ENCODE data around the gene PPM1N.
"Not testable (repeated sequence)": the region's sequence is repeated elsewhere in the genome, so short reads cannot be mapped to it uniquely, and the experiment has no call there.

The PPM1N gene

DNA sequence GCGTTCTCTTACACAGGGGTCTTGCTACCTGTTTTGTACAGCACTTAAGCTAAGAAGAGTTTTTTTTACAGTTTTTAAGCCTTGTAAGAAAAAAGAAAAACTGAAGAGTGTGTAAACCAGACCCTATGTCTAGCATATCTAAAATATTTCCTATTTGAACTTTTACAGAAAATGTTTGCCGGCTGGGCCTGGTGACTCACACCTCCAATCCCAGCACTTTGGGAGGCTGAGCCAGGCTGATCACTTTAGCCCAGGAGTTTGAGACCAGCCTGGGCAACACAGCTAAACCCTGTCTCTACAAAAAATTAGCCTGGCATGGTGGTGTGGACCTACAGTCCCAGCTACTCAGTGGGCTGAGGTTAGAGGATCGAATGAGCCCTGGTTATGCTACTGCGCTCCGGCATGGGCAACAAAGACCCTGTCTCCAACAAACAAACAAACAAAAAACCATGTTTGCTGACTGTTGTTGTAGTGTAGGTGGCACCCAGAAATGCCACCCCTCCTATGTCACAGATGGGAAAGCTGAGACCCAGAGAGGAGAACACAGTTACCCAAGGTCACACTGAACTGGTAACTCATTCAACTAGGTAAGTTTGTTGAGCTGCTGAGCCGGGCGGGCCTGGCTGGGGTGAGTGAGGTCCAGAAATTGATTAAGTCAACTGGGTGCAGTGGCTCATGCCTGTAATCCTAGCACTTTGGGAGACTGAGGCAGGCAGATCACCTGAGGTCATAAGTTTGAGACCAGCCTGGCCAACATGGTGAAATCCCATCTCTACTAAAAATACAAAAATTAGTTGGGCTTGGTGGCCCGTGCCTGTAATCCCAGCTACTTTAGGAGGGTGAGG, 7.1 kb downstream of the PPM1N start:
- Histone ChIP-seq H3K27ac (ENCODE audit: low read depth, low read length, severe bottlenecking) (no peak overlapping the region), H3K4me3 (ENCODE audit: extremely low read depth, insufficient read depth, low read length, poor library complexity, severe bottlenecking) (no peak overlapping the region), H3K4me1 (ENCODE audit: control insufficient read depth, insufficient read depth, low read length, poor library complexity, severe bottlenecking) (peaks cover 12% of the 10 kb centered on the region), H3K36me3 (ENCODE audit: control insufficient read depth, insufficient read depth, low read length) (peaks cover 10% of the 10 kb centered on the region), H3K9me3 (ENCODE audit: control insufficient read depth, low read length) (no peaks in the 10 kb centered on the region)
- 91 to 93% methylated on average over 3 to 6 of the region's 8 CpGs for WGBS, 2 experiments (ENCODE audit: insufficient coverage in 2 of 2)

GRCh38 chr19:45505996-45506245, 7.7 kb downstream of the PPM1N start:
- H3K27ac ChIP-seq (ENCODE audit: low read depth, low read length, severe bottlenecking): peak overlapping the region; percentile 75

GRCh38 chr19:45506246-45506988, 8.2 kb downstream of the PPM1N start:
- peaks cover 20% of the 10 kb centered on the region for H3K36me3 ChIP-seq (ENCODE audit: control insufficient read depth, insufficient read depth, low read length)

More at GRCh38 chr19:45505996-45506245, 7.7 kb downstream of the PPM1N start:
- peak overlapping the region; percentile 98 for H3K4me3 ChIP-seq (ENCODE audit: extremely low read depth, insufficient read depth, low read length, poor library complexity, severe bottlenecking)
- H3K9me3 ChIP-seq (ENCODE audit: control insufficient read depth, low read length): no peaks in the 10 kb centered on the region
- peaks cover 12% of the 10 kb centered on the region for H3K4me1 ChIP-seq (ENCODE audit: control insufficient read depth, insufficient read depth, low read length, poor library complexity, severe bottlenecking)
- H3K36me3 ChIP-seq (ENCODE audit: control insufficient read depth, insufficient read depth, low read length): peaks cover 15% of the 10 kb centered on the region
- no CpG with 5 or more reads among the region's 5 CpGs for WGBS, 2 experiments (ENCODE audit: insufficient coverage in 2 of 2)

GRCh38 chr19:45506989-45507871, 9.0 kb downstream of the PPM1N start, which contains the start of gene VASP:
TSS of gene VASP (plus strand) at chr19:45507479. CDS start at chr19:45507772, 293 bp downstream.
- peak within 1 kb of the TSS; percentile 84 for H3K27ac ChIP-seq (ENCODE audit: low read depth, low read length, severe bottlenecking)
- WGBS, 2 experiments (ENCODE audit: insufficient coverage in 2 of 2): 0% methylated on average over 27 to 44 of the region's 65 CpGs

More at GRCh38 chr19:45506246-45506988, 8.2 kb downstream of the PPM1N start:
- Histone ChIP-seq H3K4me3 (ENCODE audit: extremely low read depth, insufficient read depth, low read length, poor library complexity, severe bottlenecking) (peak overlapping the region; percentile 98), H3K4me1 (ENCODE audit: control insufficient read depth, insufficient read depth, low read length, poor library complexity, severe bottlenecking) (peaks cover 12% of the 10 kb centered on the region), H3K27ac (ENCODE audit: low read depth, low read length, severe bottlenecking) (peak overlapping the region; percentile 75), H3K9me3 (ENCODE audit: control insufficient read depth, low read length) (no peaks in the 10 kb centered on the region)
- WGBS, 2 experiments (ENCODE audit: insufficient coverage in 2 of 2): 7 to 11% methylated on average over 26 of the region's 47 CpGs

GRCh38 chr19:45507872-45508416, 9.7 kb downstream of the PPM1N start:
- peak overlapping the region; percentile 84 for H3K27ac ChIP-seq (ENCODE audit: low read depth, low read length, severe bottlenecking)
- WGBS, 2 experiments (ENCODE audit: insufficient coverage in 2 of 2): 0% methylated on average over 12 to 16 of the region's 22 CpGs
- peaks cover 12% of the 10 kb centered on the region for H3K4me1 ChIP-seq (ENCODE audit: control insufficient read depth, insufficient read depth, low read length, poor library complexity, severe bottlenecking)
- no peaks in the 10 kb centered on the region for H3K9me3 ChIP-seq (ENCODE audit: control insufficient read depth, low read length)
- peak overlapping the region; percentile 98 for H3K4me3 ChIP-seq (ENCODE audit: extremely low read depth, insufficient read depth, low read length, poor library complexity, severe bottlenecking)
- H3K36me3 ChIP-seq (ENCODE audit: control insufficient read depth, insufficient read depth, low read length): peaks cover 35% of the 10 kb centered on the region

More at GRCh38 chr19:45506989-45507871, 9.0 kb downstream of the PPM1N start, which contains the start of gene VASP:
- peaks cover 12% of the 10 kb centered on the region for H3K4me1 ChIP-seq (ENCODE audit: control insufficient read depth, insufficient read depth, low read length, poor library complexity, severe bottlenecking)
- H3K36me3 ChIP-seq (ENCODE audit: control insufficient read depth, insufficient read depth, low read length): peaks cover 28% of the 10 kb centered on the region
- peak within 1 kb of the TSS; percentile 98 for H3K4me3 ChIP-seq (ENCODE audit: extremely low read depth, insufficient read depth, low read length, poor library complexity, severe bottlenecking)
- no peaks in the 10 kb centered on the region for H3K9me3 ChIP-seq (ENCODE audit: control insufficient read depth, low read length)

DNA sequence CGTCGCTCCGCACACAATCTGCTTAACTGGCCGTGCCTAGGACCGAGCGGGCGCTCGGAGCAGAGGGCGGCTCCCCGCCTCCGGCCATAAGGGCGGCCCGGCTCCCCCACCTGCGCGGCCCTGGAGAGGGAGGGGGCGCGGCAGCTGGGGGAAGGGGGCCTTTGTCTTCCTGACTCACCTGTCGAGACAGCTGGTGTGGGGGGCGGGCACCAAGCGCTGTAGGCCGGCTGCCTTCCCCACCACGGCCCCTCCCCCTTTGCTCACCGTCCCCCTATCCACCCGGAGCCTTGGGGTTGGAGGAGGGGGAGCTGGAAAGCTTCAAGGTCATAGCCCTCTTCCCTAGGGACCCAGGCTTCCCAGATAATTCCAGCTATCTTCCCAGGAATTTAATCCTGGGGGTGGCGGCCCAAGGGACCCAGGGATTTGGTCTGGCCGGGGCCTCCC, 10.2 kb downstream of the PPM1N start:
- Histone ChIP-seq H3K36me3 (ENCODE audit: control insufficient read depth, insufficient read depth, low read length) (peaks cover 36% of the 10 kb centered on the region), H3K9me3 (ENCODE audit: control insufficient read depth, low read length) (no peaks in the 10 kb centered on the region), H3K4me1 (ENCODE audit: control insufficient read depth, insufficient read depth, low read length, poor library complexity, severe bottlenecking) (peaks cover 12% of the 10 kb centered on the region), H3K27ac (ENCODE audit: low read depth, low read length, severe bottlenecking) (peak overlapping the region; percentile 84), H3K4me3 (ENCODE audit: extremely low read depth, insufficient read depth, low read length, poor library complexity, severe bottlenecking) (peak overlapping the region; percentile 98)
- WGBS, 2 experiments (ENCODE audit: insufficient coverage in 2 of 2): 0% methylated on average over 2 of the region's 26 CpGs

DNA sequence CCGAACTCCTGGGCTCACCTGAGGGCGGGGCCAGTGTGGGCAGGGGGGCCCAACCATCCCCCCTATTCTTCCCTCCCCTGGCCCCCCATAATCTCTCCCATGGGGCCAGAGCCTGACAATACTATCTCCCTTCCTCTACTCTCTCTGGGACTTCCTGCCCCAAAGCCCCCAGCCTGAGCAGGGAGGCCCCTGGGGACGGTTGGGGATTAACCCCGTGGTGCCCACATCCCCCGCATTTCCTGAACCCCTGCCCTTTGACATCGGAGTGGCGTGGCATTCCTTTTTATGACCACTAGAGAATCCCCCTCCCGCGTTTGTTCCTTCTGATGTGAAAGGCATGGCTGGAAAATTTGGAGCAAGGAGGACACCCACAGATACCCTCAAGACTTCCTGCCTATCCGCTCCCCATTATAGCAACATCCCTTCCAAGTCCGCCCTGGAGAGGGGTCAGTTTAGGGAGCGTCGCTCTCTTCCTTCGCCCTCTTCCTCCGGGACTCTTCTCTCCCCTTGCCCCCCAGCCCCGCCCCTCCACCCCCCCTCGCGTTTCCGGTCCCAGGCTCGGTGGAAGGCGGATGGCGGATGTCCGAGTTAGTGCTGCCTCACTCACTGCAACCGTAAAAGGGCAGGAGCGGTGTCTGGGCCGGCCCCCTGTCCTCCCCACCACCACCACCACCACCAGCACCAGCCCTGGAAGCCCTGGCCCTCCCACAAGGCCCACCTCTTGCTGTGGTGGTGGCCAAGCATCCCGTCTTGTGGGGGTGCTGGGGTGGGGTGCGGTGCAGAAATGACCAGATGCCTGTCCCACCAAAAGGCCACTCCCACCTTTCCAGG, 10.8 kb downstream of the PPM1N start:
- Histone ChIP-seq H3K4me3 (ENCODE audit: extremely low read depth, insufficient read depth, low read length, poor library complexity, severe bottlenecking) (peak overlapping the region; percentile 98), H3K4me1 (ENCODE audit: control insufficient read depth, insufficient read depth, low read length, poor library complexity, severe bottlenecking) (peaks cover 12% of the 10 kb centered on the region), H3K9me3 (ENCODE audit: control insufficient read depth, low read length) (no peaks in the 10 kb centered on the region), H3K36me3 (ENCODE audit: control insufficient read depth, insufficient read depth, low read length) (peaks cover 42% of the 10 kb centered on the region), H3K27ac (ENCODE audit: low read depth, low read length, severe bottlenecking) (peak overlapping the region; percentile 84)
- 0 to 6% methylated on average over 5 to 6 of the region's 28 CpGs for WGBS, 2 experiments (ENCODE audit: insufficient coverage in 2 of 2)

DNA sequence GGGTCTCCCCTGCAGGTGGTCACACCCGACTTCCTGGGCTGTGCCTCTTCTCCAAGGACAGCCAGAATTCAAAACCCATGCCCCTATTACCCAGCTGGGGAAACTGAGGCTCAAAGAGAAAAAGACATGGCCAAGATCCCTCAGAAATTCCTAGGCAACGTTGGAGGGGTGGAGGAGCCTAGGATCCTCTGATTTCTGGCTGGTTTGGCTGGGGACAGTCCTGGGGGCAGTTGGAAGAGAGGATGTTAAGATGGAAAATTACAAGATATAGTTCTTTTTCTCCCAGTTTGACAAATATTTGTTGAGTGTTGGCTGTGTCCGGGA, 11.4 kb downstream of the PPM1N start:
- peaks cover 16% of the 10 kb centered on the region for H3K4me1 ChIP-seq (ENCODE audit: control insufficient read depth, insufficient read depth, low read length, poor library complexity, severe bottlenecking)
- peaks cover 48% of the 10 kb centered on the region for H3K36me3 ChIP-seq (ENCODE audit: control insufficient read depth, insufficient read depth, low read length)
- peak overlapping the region; percentile 84 for H3K27ac ChIP-seq (ENCODE audit: low read depth, low read length, severe bottlenecking)
- no peaks in the 10 kb centered on the region for H3K9me3 ChIP-seq (ENCODE audit: control insufficient read depth, low read length)
- H3K4me3 ChIP-seq (ENCODE audit: extremely low read depth, insufficient read depth, low read length, poor library complexity, severe bottlenecking): peak overlapping the region; percentile 98
- 0% methylated on average over 2 of the region's 3 CpGs; no CpG with 5 or more reads in 1 of the 2 experiments for WGBS, 2 experiments (ENCODE audit: insufficient coverage in 2 of 2)

GRCh38 chr19:45510352-45510751, 12.1 kb downstream of the PPM1N start:
- H3K4me3 ChIP-seq (ENCODE audit: extremely low read depth, insufficient read depth, low read length, poor library complexity, severe bottlenecking); H3K27ac ChIP-seq (ENCODE audit: low read depth, low read length, severe bottlenecking); H3K9me3 ChIP-seq (ENCODE audit: control insufficient read depth, low read length): not testable (repeated sequence)
- H3K4me1 ChIP-seq (ENCODE audit: control insufficient read depth, insufficient read depth, low read length, poor library complexity, severe bottlenecking): peaks cover 14% of the 10 kb centered on the region
- peaks cover 54% of the 10 kb centered on the region for H3K36me3 ChIP-seq (ENCODE audit: control insufficient read depth, insufficient read depth, low read length)
- 90 to 97% methylated on average over 10 of the region's 11 CpGs for WGBS, 2 experiments (ENCODE audit: insufficient coverage in 2 of 2)

Data from mesodermal cell (in vitro differentiated cells).